Measurements from ENCODE around the gene UBALD1. TPM values are rescaled to one million over a fixed set of nuclear protein-coding genes. Genes with fewer than 3 reads are reported as not detected.

The UBALD1 gene
- polyA plus RNA-seq, 2 of the 4 experiments (the other 2 are of a cell fraction) = 10.2 to 34.1 TPM

- no peaks in the 10 kb centered on the region for H3K9me3 ChIP-seq
- CTCF ChIA-PET = interaction anchor here (1.8 kb wide), 1 partner anchor 26 kb away, joined by 4 read pairs; no protein-coding TSS in a partner anchor
- DNase-seq (ENCODE audit: low read depth in 1 of 2, low spot score in 1 of 2) (no peak), FAIRE-seq (no peak), ATAC-seq (no peak)
- peak overlapping the region; percentile 12 to 64; a peak in 1 of 6 replicates for H3K27ac ChIP-seq
- H3K4me2 ChIP-seq = no peak overlapping the region
- POLR2A ChIA-PET = no interaction called here
- peaks cover 32% of the 10 kb centered on the region for H3K4me1 ChIP-seq
- no peak overlapping the region for H3K4me3 ChIP-seq
- TF ChIP-seq BCL3 (IDR thresholded peaks at IDR 0.05) = no peak
- WGBS (ENCODE audit: missing lambda C conversion rate) = no CpG with 5 or more reads among the region's 6 CpGs
These were observed 41.1 kb upstream of the UBALD1 start for GRCh38 chr16:4655801-4656200.

- ATAC-seq (no peak), FAIRE-seq (no peak), DNase-seq (ENCODE audit: low read depth in 1 of 2, low spot score in 1 of 2) (no peak)
- Histone ChIP-seq H3K9me3 (no peaks in the 10 kb centered on the region), H3K27ac (peak overlapping the region; percentile 64 to 82; a peak in 5 of 6 replicates), H3K4me3 (no peak overlapping the region), H3K4me1 (peaks cover 32% of the 10 kb centered on the region), H3K4me2 (peak overlapping the region; percentile 41; the same call in 2 of the 3 replicates)
- ChIA-PET POLR2A (no interaction called here), CTCF (interaction anchor here (1.8 kb wide), 1 partner anchor 26 kb away, joined by 4 read pairs; no protein-coding TSS in a partner anchor)
- TF ChIP-seq CEBPB (IDR thresholded peaks at IDR 0.05) (no peak), ZNF302 (CRISPR knock-in tag; IDR thresholded peaks at IDR 0.05) (no peak), HDAC2 (IDR thresholded peaks at IDR 0.05) (no peak), RARB (CRISPR knock-in tag; IDR thresholded peaks at IDR 0.05) (no peak), BCL3 (IDR thresholded peaks at IDR 0.05) (no peak), SREBF2 (IDR thresholded peaks at IDR 0.05) (no peak), KDM5A (IDR thresholded peaks at IDR 0.05) (no peak), HEYL (CRISPR knock-in tag; IDR thresholded peaks at IDR 0.05) (no peak), RFX5 (IDR thresholded peaks at IDR 0.05) (no peak), CBX8 (IDR thresholded peaks at IDR 0.05) (no peak), EP300 (IDR thresholded peaks at IDR 0.05) (no peak), JUNB (IDR thresholded peaks at IDR 0.05) (no peak), JUN (IDR thresholded peaks at IDR 0.05) (no peak), GATA3 (IDR thresholded peaks at IDR 0.05; ENCODE audit: borderline replicate concordance) (no peak), FOSB (CRISPR knock-in tag; IDR thresholded peaks at IDR 0.05) (no peak), POLR2A (IDR thresholded peaks at IDR 0.05; ENCODE audit: low read length) (no peak), ESRRA (IDR thresholded peaks at IDR 0.05; ENCODE audit: borderline replicate concordance, low read length) (no peak), MAX (IDR thresholded peaks at IDR 0.05) (no peak), SMC3 (IDR thresholded peaks at IDR 0.05) (no peak), E2F6 (IDR thresholded peaks at IDR 0.05; ENCODE audit: borderline replicate concordance, low read depth) (no peak)
- WGBS (ENCODE audit: missing lambda C conversion rate) = 95% methylated on average over 8 of the region's 12 CpGs
These were observed 40.4 kb upstream of the UBALD1 start for GRCh38 chr16:4654964-4655590.

GRCh38 chr16:4654011-4654963 is 39.6 kb upstream of the UBALD1 start:
- FAIRE-seq = no peak
- peak in 1 of 2 experiments; percentile 42; a peak in 3 of 6 replicates for ATAC-seq
- H3K4me1 ChIP-seq = peaks cover 32% of the 10 kb centered on the region
- H3K4me2 ChIP-seq = peak overlapping the region; percentile 41
- H3K9me3 ChIP-seq = no peaks in the 10 kb centered on the region
- ChIA-PET CTCF (interaction anchor here (1.1 to 1.8 kb wide), 3 partner anchors 18 to 30 kb away, joined by 3 to 4 read pairs (median 4); partner anchors contain the start of gene MGRN1), POLR2A (no interaction called here)
- peak; percentile 44 to 54 for DNase-seq (ENCODE audit: low read depth in 1 of 2, low spot score in 1 of 2)
- no peak overlapping the region for H3K4me3 ChIP-seq
- H3K27ac ChIP-seq = peak overlapping the region; percentile 64 to 82
- 53% methylated on average over 16 of the region's 16 CpGs for WGBS (ENCODE audit: missing lambda C conversion rate)
- no peak for TF ChIP-seq BHLHE40 (IDR thresholded peaks at IDR 0.05; ENCODE audit: low read depth, low read length)
- TF ChIP-seq MAFK (IDR thresholded peaks at IDR 0.05; ENCODE audit: partially characterized antibody) = peak; percentile 58
